ENCODE measurements around the gene RC3H2. TPM values are rescaled to one million over a fixed set of nuclear protein-coding genes. Genes with fewer than 3 reads are reported as not detected.

The RC3H2 gene
- total RNA-seq, 2 experiments from 2014 or later = 45.0 to 73.7 TPM

- Histone ChIP-seq H4K20me1 (ENCODE audit: insufficient read depth, low read length) (no peaks in the 10 kb centered on the region), H3K9me2 (ENCODE audit: insufficient read depth, low read length) (no peaks in the 10 kb centered on the region), H3K27ac (ENCODE audit: low read depth, low read length, poor library complexity, severe bottlenecking) (no peak overlapping the region), H3K4me1 (ENCODE audit: insufficient read depth, low read length, poor library complexity, severe bottlenecking) (no peaks in the 10 kb centered on the region), H3K79me2 (ENCODE audit: insufficient read depth, low read depth, low read length) (no peaks in the 10 kb centered on the region), H3K9me3 (ENCODE audit: low read length) (no peaks in the 10 kb centered on the region), H2AFZ (ENCODE audit: low read length) (no peak overlapping the region), H3K4me2 (ENCODE audit: low read length) (no peak overlapping the region), H3K4me3 (ENCODE audit: low read depth, low read length, poor library complexity, severe bottlenecking) (no peak overlapping the region), H3K36me3 (ENCODE audit: insufficient read depth, low read length) (peaks cover 71% of the 10 kb centered on the region)
- no peak for TF ChIP-seq EZH2phosphoT487 (IDR thresholded peaks at IDR 0.05; ENCODE audit: borderline replicate concordance, low read depth, low read length)
- no peak for TF ChIP-seq CTCF (conservative IDR thresholded peaks at IDR 0.05; ENCODE audit: low read length)
- intact Hi-C loops (cut with micrococcal nuclease; ENCODE audit: unreplicated experiment) = no loop called here
- ChIA-PET CTCF (ENCODE audit: unreplicated experiment) (no interaction called here), POLR2A (interaction anchor here (1.0 kb wide), 1 partner anchor 34 kb away, joined by 3 read pairs; no protein-coding TSS in a partner anchor)
- DNase-seq (ENCODE audit: low spot score) = no peak
- BruUV-seq (replicated peaks) = no TSS peak
Measured at GRCh38 chr9:122865300-122865699, 39.9 kb downstream of the RC3H2 start.

- intact Hi-C loops (cut with micrococcal nuclease; ENCODE audit: unreplicated experiment) = no loop called here
- no peak for DNase-seq (ENCODE audit: low spot score)
- TF ChIP-seq EZH2phosphoT487 (IDR thresholded peaks at IDR 0.05; ENCODE audit: borderline replicate concordance, low read depth, low read length) (no peak), CTCF (conservative IDR thresholded peaks at IDR 0.05; ENCODE audit: low read length) (no peak)
- H2AFZ ChIP-seq (ENCODE audit: low read length) = no peak overlapping the region
- no peaks in the 10 kb centered on the region for H4K20me1 ChIP-seq (ENCODE audit: insufficient read depth, low read length)
- no peaks in the 10 kb centered on the region for H3K79me2 ChIP-seq (ENCODE audit: insufficient read depth, low read depth, low read length)
- H3K36me3 ChIP-seq (ENCODE audit: insufficient read depth, low read length) = peaks cover 72% of the 10 kb centered on the region
- no peak overlapping the region for H3K27ac ChIP-seq (ENCODE audit: low read depth, low read length, poor library complexity, severe bottlenecking)
- POLR2A ChIA-PET = interaction anchor here (0.7 kb wide), 2 partner anchors 111 to 517 kb away, joined by 3 to 4 read pairs; no protein-coding TSS in a partner anchor
- H3K4me2 ChIP-seq (ENCODE audit: low read length) = no peak overlapping the region
- H3K4me3 ChIP-seq (ENCODE audit: low read depth, low read length, poor library complexity, severe bottlenecking) = no peak overlapping the region
- no peaks in the 10 kb centered on the region for H3K4me1 ChIP-seq (ENCODE audit: insufficient read depth, low read length, poor library complexity, severe bottlenecking)
- H3K9me2 ChIP-seq (ENCODE audit: insufficient read depth, low read length) = no peaks in the 10 kb centered on the region
- no peaks in the 10 kb centered on the region for H3K9me3 ChIP-seq (ENCODE audit: low read length)
- no TSS peak for BruUV-seq (replicated peaks)
- CTCF ChIA-PET (ENCODE audit: unreplicated experiment) = no interaction called here
Measured at GRCh38 chr9:122863407-122863806, 41.8 kb downstream of the RC3H2 start.

- Histone ChIP-seq H2AFZ (ENCODE audit: low read length) (no peak overlapping the region), H3K9me2 (ENCODE audit: insufficient read depth, low read length) (no peaks in the 10 kb centered on the region), H3K9me3 (ENCODE audit: low read length) (no peaks in the 10 kb centered on the region), H3K4me1 (ENCODE audit: insufficient read depth, low read length, poor library complexity, severe bottlenecking) (no peaks in the 10 kb centered on the region), H3K4me2 (ENCODE audit: low read length) (no peak overlapping the region), H4K20me1 (ENCODE audit: insufficient read depth, low read length) (no peaks in the 10 kb centered on the region), H3K36me3 (ENCODE audit: insufficient read depth, low read length) (peaks cover 97% of the 10 kb centered on the region), H3K4me3 (ENCODE audit: low read depth, low read length, poor library complexity, severe bottlenecking) (no peak overlapping the region), H3K79me2 (ENCODE audit: insufficient read depth, low read depth, low read length) (no peaks in the 10 kb centered on the region), H3K27ac (ENCODE audit: low read depth, low read length, poor library complexity, severe bottlenecking) (no peak overlapping the region)
- ChIA-PET CTCF (ENCODE audit: unreplicated experiment) (no interaction called here), POLR2A (interaction anchor here (0.9 kb wide), 1 partner anchor 15 kb away, joined by 3 read pairs; no protein-coding TSS in a partner anchor)
- intact Hi-C loops (cut with micrococcal nuclease; ENCODE audit: unreplicated experiment) = no loop called here
- TF ChIP-seq CTCF (conservative IDR thresholded peaks at IDR 0.05; ENCODE audit: low read length) (no peak), EZH2phosphoT487 (IDR thresholded peaks at IDR 0.05; ENCODE audit: borderline replicate concordance, low read depth, low read length) (no peak)
- DNase-seq (ENCODE audit: low spot score) = no peak
- BruUV-seq (replicated peaks) = no TSS peak
Measured at GRCh38 chr9:122860319-122861142, 44.6 kb downstream of the RC3H2 start.

Data from OCI-LY7 (cell line).